H54 (cell line): Measurements from ENCODE around the gene UAP1L1.
"Not testable (repeated sequence)": the region's sequence is repeated elsewhere in the genome, so short reads cannot be mapped to it uniquely, and the experiment has no call there.

Experiments used
- DNase-seq: peaks from one replicate; pipeline ENCODE4 v3.0.0; 2011; ENCODE audit warnings: low spot score, mixed read lengths; ENCODE audit not compliant: insufficient read length
- FAIRE-seq: peaks from 3 replicates; lab custom pipeline; 2011; peaks lifted over from hg19 to GRCh38; lab: Jason Lieb, UNC
- POLR2A ChIP-seq: IDR thresholded peaks from 2 replicates; pipeline ENCODE4 v1.6.1; 2011; ENCODE audit warnings: low read depth, mild to moderate bottlenecking, low read length

UAP1L1 gene

DNA sequence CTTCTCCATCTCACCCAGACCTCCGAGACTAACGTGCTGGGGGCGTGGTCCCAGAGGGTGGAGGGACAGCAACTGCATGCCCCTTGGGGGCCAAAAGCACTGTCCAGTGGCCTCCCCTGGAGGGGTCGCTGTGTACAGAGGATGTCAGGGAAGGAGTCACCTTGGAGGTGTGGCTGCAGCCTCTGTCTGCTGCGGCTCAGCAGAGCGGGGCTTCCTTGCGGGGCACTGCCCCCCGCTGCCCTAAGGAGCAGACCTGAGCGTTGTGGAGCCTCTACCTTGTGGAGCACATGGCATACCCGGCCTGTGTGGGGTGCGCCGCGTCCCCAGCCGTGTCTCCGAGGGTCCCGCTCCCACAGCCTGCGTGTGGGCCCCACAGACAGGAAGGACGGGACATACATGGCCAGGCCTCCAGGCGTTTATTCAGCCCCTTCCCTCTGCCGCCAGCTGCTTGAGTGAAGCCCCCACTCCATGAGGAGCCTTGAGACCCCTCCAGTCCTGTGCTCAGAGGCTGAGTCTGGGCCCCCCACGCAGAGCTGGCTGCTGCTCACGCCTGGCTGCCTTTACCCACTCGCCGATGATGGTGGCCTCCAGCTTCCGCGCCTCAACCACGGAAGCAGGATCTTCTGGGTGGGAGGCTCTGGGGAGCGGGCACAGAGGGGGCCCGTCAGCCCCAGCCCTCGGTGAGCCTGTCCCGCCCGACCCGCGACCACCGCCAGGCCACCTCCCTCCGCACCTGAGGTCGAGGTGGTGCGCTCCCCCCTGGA lies 33.0 kb downstream of the UAP1L1 start:
- DNase-seq, result no peak
- TF ChIP-seq POLR2A, result no peak
- FAIRE-seq, result no peak

DNA sequence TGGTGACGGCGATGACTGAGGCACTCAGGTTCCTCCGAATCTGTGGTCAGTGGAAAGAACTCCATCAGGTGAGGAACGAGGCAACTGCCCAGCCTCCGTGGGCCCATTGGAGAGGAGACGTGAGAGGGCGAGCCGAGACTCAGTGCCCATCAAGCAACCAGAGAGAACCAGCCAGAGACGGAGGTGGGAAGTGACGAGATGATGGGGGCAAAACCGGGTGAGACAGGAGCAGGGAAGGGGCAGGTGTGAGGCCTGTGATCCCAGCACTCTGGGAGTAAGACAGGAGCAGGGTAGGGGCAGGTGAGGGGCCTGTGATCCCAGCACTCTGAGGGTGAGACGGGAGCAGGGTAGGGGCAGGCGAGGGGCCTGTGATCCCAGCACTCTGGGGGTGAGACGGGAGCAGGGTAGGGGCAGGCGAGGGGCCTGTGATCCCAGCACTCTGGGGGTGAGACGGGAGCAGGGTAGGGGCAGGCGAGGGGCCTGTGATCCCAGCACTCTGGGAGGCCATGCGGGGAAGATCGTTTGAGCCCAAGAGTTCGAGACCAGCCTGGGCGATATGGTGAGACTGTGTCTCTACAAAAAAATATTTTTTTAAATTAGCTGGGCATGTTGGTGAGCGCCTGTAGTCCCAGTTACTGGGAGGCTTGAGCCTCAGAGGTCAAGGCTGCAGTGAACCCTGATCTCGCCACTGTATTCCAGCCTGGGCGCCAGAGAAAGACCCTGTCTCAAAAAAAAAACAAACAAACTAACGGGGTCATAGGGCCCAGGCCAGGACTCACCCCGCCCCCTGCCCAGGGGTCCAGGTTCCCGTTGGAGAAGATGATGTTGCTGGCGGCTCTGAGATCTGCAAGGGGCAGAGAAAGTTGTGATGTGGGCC lies 33.8 kb downstream of the UAP1L1 start:
- FAIRE-seq (no peak), DNase-seq (no peak)
- TF ChIP-seq POLR2A, result no peak

DNA sequence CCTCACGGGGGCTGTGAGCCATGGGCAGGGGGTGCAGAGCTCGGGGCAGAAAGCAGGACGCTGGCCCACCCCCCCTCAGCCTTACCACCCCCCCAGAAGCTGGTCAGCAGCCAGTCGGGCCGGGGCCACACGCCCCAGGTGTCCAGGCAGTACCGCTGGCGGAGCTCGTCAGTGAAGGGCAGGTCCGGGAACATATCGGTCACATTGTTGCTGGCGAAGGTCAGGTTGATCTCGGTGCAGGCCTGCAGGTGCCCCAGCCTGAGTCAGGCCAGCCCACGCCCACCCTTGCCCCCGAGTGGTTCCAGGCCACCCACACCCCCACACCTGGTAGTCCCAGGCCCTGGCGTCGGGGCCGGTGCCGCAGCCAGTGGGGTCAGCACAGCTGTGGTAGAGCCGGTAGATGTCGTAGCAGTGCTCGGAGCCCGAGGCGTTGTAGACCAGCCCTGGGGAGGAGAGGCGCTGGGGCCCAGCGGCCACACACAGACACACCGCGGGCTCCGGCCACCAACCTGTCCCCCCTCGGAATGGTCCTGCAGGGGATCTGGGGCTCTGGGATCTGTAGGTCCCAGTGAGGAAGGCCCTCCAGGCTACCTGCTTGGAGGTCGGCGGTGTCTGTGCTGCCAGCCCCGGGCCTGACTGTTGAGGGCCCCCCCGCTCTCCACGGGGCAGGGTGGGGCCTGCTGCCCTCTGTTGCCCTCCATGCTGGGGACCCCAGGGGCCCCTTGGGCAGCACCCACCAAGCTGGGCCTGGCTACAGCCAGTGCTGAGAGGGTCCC lies 34.7 kb downstream of the UAP1L1 start:
- FAIRE-seq (no peak), DNase-seq (no peak)
- TF ChIP-seq POLR2A, result no peak

DNA sequence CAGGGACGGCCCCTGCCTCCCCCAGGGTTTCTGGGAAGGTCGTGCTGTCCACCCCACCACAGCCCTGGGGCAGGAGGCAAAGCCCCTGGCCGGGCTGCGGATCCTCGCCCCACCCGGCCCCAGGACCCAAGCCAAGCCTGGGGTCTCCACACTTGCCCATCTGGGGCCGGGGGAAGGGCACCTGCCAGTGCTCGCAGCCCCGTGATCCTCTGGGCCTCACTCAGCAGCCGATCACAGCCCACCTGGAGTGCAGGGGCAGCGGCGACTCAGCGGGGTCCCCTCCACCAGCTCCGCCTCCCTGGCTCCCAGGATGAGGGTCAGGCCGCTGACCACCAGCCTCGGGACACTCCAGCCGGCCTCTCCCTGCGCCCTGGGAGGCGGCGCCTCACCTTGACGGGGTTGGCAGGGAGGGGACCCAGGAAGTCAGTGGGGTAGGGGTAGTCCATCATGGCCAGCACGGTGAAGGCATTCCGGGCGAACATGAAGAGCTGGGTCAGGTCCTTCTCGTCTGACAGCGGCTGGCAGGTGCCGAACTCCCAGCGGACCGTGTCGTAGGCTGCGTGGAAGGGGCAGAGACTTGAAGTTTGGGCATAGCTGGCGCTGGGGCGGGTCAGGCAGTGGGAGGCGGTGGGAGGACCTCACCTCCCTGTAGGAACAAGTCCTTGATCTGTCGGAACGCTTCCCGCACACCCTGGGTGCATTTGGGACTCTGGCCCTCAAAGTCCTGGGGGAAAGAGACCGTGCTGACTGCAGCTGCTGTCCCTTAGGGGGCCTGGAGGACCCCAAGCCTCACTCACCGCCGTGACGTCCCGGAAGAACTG lies 35.5 kb downstream of the UAP1L1 start:
- FAIRE-seq, result no peak
- no peak for TF ChIP-seq POLR2A
- no peak for DNase-seq

DNA sequence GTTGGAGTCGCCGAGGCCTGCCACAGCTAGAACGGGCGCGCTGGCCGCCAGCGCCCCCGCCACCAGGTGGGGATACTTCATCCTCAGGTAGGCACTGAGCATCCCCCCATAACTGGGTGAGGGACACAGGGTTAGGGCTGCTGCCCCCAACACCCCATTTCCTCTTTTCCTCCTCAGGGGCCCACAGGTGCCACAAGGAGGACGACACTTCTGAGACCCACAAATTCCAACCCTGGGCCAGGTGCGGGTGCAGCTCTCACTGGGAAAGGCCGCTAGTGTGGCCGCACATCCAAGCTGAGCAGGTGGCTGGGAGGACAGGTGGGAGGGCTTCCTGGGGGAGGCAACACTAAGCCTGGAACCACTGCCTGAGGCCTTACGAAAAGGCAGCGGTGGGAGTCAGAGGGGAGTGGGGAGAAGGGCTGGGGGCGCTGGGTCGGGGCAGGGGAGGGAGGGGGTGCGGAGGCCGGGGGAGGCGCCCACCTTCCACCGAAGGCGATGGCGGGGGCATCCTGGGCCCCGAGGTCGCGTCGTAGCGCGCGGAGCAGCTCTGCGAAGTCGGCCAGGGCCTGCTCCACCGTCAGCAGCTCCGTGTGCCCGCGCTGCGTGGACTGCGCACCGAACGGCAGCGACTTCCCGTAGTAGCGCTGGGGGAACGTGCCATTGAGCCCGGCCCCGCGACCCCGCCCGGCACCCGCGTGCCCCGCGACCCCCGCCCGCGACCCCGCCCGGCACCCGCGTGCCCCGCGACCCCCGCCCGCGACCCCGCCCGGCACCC lies 36.3 kb downstream of the UAP1L1 start:
- DNase-seq (no peak), FAIRE-seq (no peak)
- TF ChIP-seq POLR2A, result no peak

DNA sequence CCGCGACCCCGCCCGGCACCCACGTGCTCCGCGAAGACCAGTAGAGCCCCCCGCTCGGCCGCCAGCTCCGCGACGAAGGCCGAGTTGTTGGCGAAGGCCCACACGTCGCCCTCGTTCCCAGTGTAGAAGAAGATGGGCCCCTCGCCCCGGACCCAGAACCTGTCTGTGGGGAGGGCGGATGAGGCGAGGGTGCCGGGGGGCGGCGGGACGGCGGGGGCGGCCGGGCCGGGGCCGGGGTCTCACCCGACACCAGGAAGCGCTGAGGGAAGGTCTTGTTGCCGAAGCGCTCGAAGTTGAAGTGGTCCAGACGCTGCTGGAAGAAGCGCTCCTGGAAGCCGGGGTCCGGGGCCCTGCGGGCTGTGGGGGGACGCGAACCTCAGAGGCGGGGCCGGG lies 36.9 kb downstream of the UAP1L1 start:
- FAIRE-seq (no peak), DNase-seq (no peak)
- TF ChIP-seq POLR2A, result no peak

DNA sequence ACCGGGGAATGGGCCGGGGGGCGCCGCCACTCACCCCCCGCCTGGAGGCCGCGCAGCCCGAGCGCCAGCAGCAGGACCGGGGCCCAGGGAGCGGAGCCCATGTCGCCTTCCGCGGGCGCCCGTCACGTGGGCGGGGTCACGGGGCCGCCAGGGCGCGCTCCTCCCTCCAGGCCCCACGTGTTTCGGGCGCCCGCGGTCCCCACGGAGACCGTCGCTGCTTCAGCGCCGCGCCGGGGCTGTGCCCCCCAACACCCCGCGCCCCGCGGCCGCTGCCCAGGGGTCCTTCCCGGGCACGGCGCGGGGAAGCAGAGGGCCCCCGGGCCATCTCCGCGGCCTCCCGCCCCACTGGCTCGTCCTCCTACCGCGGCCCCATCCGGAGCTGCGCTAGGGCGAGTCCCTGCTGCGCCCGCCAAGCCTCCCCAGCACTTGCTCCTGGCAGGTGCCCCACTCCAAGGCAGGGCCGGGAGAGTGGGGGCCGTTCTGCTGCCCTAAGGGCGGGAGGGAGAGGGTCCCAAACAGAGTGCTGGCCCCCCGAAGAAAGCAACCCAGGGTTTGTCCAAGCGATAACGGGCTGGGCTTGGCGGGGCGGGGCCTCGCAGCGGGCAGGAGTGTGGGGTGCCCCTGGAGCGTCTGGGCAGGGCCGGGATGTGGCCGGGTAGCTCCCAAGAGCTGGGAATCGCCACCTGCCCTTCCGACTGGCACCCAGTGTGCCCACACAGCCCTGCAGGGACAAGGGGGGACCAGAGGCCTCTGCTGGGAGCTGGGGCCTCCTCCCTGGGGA lies 37.5 kb downstream of the UAP1L1 start, which contains the start of gene DPP7:
DPP7 (minus strand) TSS at position 121 of the 781 bp plus-strand sequence; CDS start at position 101, 20 bp downstream.
- DNase-seq, result peak; percentile 96
- FAIRE-seq, result no peak
- peak; percentile 68 for TF ChIP-seq POLR2A

DNA sequence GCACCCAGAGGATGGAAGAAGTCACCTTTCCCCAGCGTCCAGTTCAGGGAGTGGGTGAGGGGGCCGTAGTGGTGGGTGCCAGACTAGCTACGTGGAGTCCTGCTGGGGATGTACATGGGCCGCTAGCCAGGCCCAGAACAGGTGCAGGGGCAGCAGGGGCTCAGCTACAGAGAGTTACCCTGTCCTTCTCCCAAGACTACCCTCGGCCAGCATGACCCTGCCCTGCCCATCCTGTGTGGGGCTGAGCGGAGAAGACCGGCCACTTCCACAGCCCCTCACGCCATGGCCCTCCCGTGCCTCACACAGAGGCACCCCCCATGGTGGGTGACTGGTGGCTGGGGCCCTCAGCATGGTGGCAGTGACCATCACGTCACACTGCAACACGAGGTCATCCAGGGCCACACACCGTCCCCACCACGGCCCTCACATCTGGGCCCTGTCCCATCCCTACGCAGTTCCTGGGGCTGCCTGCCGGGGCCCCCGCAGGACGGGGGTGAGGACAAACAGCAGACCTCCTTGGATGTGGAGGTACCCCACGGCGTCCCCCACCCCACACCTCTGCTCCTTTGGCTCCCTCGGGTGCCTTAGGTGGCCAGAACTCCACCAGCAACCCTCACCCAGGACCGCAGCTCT lies 38.2 kb downstream of the UAP1L1 start:
- no peak for DNase-seq
- no peak for TF ChIP-seq POLR2A
- no peak for FAIRE-seq

DNA sequence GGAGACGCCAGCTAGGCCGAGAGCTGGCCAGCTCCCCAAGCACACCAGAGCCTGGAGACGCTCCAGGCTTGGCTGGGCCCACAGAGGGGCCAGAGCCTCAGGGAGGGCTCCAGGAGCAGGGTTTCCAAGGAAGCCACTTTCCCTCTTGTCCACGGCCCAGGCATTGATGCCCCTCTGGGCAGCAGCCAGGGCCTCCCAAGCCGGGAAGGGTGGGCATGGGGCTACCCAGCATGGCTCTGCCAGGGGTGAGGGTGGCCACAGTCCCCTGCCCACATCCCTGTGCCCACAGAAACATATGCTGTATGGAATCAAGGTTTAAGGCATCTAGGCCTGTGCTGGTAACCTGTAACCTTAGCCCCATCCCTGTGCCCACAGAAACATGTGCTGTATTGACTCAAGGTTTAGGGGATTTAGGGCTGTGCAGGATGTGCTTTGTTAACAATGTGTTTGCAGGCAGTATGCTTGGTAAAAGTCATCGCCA lies 38.8 kb downstream of the UAP1L1 start:
- DNase-seq (no peak), FAIRE-seq (no peak)
- no peak for TF ChIP-seq POLR2A

DNA sequence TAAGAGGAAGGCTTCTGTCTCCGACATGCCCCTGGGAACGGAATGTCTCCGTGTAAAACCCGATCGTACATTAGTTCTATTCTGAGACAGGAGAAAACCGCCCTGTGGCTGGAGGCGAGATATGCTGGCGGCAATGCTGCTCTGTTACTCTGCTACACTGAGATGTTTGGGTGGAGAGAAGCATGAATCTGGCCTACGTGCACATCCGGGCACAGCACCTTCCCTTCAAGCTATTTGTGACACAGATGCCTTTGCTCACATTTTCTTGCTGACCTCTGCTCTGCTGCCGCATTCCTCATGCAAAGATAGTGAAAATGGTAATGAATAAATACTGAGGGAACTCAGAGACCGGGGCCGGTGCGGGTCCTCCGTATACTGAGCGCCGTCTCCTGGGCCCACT lies 39.4 kb downstream of the UAP1L1 start:
- DNase-seq (no peak), FAIRE-seq (no peak)
- TF ChIP-seq POLR2A, result no peak

DNA sequence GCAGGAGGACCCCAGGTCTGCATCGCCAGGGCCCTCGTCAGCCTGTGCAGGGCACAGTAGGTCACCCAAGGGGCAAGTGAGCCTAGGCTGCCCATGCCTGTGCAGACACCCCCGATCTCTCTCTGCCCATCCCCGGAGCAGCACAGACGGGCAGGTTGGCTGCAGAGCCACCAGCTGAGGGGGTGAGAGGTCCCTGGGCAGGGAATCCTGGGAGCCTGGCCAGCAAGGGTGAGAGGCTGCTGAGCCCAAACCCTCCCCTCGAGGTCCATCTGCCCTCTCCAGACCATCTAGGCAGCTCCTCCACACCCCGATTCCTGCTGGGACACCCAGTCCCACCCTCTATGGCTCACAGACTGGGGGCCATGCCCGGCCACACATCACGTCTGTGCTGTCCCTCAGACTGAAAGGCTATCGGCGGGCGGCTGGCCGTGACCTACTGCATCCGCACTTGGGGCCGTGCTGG lies 40.0 kb downstream of the UAP1L1 start:
- no peak for DNase-seq
- FAIRE-seq, result no peak
- no peak for TF ChIP-seq POLR2A

DNA sequence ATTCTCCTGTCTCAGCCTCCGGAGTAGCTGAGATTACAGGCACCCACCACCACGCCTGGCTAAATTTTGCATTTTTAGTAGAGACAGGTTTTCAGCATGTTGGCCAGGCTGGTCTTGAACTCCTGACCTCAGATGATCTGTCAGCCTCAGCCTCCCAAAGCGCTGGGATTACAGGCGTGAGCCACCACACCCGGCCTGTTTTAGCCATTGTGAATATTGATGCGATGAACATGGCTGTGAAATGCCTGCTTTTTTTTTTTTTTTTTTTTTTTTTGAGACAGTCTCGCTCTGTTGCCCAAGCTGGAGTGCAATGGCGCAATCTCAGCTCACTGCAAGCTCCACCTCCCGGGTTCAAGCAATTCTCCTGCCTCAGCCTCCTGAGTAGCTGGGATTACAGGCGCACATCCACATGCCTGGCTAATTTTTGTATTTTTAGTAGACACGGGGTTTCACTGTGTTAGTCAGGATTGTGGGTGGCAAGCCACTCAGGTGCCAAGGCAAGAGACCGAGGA lies 40.8 kb downstream of the UAP1L1 start:
- not testable (repeated sequence) for FAIRE-seq

DNA sequence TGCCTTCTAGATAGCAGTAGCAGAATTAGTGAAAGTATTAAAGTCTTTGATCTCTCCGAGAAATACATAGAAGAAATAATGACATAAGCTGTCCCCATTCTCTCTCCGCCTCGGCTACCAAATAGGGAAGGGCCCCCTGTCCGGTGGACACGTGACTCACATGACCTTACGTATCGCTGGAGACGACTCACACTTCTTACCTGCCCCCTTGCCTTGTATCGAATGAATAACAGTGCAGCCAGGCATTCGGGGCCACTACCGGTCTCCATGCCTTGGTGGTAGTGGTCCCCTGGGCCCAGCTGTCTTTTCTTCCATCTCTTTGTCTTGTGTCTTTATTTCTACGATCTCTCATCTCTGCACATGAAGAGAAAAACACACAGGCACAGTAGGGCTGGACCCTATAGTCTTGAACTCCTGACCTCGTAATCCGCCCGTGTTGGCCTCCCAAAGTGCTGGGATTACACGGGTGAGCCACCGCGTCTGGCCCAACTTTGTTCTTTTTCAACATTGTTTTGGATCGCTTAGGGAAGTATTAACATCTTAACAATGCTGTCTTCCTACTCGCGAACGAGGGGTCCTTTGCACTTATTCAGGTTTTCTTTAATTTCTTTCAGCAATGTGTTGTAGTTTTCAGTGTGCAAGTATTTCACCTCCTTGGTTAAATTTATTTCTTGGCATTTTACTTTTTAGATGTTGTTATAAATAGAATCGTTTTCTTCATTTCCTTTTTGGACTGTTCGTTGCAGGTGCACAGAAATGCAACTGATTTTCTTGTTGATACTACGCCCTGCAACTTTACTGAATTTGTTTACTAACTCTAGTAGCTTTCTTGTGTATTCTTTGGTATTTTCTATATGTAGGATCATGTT lies 44.8 kb downstream of the UAP1L1 start:
- not testable (repeated sequence) for DNase-seq, FAIRE-seq

More for the DNA sequence above, 40.8 kb downstream of the UAP1L1 start:
- DNase-seq, result not testable (repeated sequence)

DNA sequence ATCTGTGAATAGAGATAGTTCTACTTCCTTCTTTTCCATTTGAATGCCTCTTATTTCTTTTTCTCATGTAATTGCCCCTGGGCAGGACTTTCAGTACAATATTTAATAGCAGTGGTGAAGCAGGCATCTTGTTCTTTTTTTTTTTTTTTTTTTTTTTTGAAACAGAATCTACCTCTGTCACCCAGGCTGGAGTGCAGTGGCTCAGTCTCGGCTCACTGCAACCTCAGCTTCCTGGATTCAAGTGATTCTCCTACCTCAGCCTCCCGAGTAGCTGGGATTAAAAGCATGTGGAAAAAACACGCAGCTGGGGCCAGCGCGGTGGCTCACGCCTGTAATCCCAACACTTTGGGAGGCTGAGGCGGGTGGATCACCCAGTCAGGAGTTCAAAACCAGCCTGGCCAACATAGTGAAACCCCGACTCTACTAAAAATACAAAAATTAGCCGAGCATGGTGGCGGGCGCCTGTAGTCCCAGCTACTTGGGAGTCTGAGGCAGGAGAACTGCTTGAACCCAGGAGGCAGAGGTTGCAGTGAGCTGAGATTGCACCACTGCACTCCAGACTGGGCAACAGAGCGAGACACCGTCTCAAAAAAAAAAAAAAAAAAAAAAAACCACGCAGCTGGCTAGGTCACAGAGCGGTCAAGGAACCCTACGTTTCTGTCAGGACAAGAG lies 45.6 kb downstream of the UAP1L1 start:
- DNase-seq, FAIRE-seq: not testable (repeated sequence)
